Fibroblast of pulmonary artery (primary cell): ENCODE data around the gene BNIP5.
A peak's percentile ranks its signal among the peaks of the same experiment; 100 is the strongest.

Experiments
- DNase-seq: peaks from one replicate; pipeline ENCODE4 v3.0.0-alpha.2; 2010; ENCODE audit warnings: low read depth
- H3K4me3 ChIP-seq: replicated peaks from 2 replicates; pipeline ENCODE4 v1.5.1; 2011; ENCODE audit warnings: low read depth, mild to moderate bottlenecking, control low read depth, low read length, moderate library complexity
- TF ChIP-seq, protein P1 (sequence below): IDR thresholded peaks from 2 replicates; pipeline ENCODE4 v1.5.1; 2011; ENCODE audit warnings: mild to moderate bottlenecking, control low read depth, low read length, inconsistent platforms; ENCODE audit errors: missing control alignments

The BNIP5 gene, protein sequence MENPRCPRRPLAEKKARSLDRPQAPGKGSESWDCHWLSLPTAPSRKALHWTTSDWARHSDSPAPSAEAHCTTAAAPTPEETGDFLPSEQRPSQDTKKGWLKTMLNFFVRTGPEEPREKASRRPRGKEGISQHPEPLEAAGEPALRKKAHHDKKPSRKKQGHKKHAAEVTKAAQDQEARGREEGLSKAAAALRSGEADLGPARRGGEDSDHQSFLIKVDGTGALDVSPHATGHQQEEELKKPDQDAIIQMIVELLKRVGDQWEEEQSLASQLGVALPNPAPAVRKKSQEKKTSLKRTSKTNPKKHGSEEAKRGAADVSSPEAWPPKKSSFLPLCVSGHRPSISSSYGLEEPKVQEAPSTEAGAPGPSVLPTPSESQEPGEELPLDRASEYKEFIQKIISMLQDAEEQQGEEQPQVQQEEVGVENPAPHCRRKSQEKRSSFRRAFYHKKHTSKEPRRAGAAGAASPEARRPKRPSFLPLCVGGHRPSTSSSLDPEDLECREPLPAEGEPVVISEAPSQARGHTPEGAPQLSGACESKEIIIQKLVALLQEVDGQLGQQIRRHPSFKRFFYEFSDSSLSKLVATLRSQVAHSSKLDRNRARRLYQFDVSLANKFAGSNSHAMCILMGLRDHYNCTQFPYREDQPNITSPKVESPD

DNA sequence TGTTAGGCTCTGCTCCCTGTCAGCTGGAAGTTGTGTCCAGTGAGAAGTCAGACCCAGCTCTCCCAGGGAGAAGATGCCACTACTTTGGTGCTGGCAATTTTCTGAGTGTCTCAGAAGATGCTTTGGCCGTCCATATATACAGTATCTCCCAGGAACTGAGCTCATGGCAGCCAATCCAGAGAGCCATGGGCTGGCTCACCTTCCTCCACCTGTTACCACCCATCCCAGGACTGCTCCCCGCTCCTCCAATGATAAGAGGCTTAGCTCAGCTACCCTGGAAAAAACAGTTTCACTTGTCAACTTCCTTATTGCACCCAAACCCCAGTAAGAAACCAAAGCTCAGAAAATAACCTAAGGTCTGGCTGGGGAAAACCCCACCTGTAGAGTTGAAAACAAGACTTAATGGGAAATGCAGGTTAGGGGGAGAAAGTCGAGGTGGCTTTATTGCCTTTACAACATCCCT lies at the start of gene BNIP5:
Gene BNIP5, minus strand, starts transcription at position 110 of the 463 bp plus-strand sequence. CDS start 6,198 bp downstream, outside the sequence.
- H3K4me3 ChIP-seq = no peak within 1 kb of the TSS
- TF ChIP-seq, protein P1, sequence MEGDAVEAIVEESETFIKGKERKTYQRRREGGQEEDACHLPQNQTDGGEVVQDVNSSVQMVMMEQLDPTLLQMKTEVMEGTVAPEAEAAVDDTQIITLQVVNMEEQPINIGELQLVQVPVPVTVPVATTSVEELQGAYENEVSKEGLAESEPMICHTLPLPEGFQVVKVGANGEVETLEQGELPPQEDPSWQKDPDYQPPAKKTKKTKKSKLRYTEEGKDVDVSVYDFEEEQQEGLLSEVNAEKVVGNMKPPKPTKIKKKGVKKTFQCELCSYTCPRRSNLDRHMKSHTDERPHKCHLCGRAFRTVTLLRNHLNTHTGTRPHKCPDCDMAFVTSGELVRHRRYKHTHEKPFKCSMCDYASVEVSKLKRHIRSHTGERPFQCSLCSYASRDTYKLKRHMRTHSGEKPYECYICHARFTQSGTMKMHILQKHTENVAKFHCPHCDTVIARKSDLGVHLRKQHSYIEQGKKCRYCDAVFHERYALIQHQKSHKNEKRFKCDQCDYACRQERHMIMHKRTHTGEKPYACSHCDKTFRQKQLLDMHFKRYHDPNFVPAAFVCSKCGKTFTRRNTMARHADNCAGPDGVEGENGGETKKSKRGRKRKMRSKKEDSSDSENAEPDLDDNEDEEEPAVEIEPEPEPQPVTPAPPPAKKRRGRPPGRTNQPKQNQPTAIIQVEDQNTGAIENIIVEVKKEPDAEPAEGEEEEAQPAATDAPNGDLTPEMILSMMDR = no peak
- DNase-seq = no peak

DNA sequence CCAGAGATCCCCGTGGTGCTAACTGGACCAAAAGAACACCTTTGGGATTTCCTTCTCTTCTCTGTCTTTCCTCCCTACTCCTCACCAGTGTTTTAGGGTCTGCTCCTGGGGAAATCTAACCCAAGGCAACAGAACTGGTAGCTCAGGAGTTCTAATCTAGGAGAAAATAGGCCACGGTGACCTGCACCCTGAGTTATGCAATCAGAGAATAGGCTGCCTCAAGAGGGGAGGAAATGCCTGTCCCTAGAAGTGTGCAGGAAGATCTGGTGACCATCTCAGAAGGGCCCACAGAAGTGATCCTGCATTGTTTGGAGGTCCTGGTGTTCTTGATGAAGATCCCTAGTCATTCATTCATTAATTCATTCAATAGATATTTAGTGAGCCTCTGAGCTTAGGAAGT lies 47.4 kb upstream of the BNIP5 start:
- H3K4me3 ChIP-seq = no peak overlapping the region
- TF ChIP-seq, protein P1 = no peak
- DNase-seq = no peak

DNA sequence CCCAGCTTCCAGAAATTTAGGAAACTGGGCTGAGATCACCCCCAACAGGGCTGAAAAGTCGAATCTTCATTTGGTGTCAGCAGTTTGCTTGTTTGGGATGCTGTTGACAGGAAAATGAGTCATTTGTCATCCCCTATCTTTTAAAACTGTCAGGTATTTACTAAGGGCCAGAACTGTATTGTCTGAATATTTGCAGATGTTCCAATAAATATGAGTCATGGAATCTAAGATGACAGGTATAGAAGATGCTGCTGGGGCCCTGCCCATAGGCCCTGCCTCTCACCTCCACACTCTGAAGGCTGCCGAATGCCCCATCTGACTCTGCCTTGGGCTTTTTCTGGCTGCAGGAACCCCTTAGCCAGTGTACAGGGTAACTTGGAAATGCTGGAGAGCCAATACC lies 46.9 kb upstream of the BNIP5 start:
- TF ChIP-seq, protein P1 = no peak
- DNase-seq = peak; percentile 16
- no peak overlapping the region for H3K4me3 ChIP-seq

DNA sequence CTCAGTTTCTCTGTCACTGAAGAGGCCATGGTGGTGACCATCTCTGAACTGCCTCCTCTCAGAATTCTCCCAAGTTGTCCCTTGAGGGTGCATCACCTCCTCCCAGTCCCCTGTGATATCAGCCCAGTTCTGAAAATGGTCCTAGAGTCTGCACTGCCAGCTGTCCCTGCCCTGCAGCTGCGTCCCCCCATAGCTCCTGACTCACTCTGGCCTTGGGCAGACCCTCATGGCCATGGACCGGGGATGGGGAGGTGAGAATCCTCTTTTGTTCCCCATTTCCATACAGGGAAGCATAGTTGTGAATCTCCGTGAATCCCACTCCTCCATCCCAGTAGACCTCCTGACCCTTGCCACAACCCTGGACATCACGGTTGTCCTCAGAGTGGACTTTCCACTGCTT lies 46.3 kb upstream of the BNIP5 start:
- TF ChIP-seq, protein P1 = no peak
- no peak overlapping the region for H3K4me3 ChIP-seq
- no peak for DNase-seq

DNA sequence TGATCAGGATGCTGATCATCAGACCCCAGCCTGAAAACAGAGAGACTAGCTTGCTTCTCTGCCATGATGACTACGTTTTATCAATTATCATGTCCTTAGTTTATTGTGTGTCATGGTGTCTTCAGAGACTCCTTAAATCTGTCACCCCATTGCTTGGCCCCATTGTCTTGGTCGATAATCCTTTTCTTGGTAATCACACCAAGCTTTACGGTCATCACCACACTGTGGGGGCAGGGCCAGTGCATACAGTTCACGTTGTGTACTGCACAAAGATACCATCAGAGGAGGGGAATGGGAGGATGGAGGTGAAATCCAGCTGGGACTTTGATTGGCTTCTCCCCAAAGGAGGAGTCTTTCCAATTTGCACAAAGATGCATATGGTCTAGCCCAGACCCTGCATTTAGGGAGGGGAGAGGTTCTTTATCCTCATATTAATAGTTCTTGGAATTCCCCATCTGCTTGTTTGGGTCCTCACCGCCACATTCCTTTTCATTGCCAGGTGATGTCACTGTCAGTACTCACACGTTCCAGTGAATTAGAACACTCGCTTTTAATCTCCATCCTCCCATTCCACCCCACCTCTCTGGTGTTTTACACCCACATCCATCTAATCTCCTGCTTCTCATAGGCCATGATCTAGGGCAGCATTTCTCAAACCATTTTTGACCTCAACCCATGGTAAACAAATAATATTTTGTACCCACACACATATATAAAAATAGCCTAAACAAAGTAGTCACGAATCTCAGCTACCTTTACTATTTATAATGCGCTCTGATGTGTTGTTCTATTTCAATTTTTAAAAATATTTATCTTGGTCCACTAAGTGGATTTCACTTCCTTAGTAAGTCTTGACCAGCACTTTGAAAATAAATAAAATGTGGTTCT lies 45.1 kb upstream of the BNIP5 start:
- TF ChIP-seq, protein P1 = no peak
- no peak overlapping the region for H3K4me3 ChIP-seq
- DNase-seq = no peak

DNA sequence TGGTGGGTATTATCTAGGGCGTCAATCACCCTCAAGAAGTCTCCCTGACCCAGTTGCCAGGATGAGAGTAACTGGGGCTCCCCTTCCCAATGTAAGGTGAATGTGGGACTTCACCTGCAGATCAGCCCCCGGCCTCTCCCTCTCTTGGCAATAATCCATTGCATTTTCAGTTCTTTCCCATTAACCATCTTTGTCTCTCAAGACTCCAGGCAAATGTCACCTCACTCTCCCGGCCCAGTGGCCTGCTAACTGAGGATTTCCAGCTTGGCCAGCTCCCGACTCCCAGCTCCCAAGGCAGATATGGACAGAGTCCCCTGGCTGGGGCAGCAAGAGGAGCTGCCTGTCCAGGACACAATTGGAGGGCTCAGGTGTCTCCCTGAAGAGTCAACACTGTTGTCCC lies 43.5 kb upstream of the BNIP5 start:
- H3K4me3 ChIP-seq = no peak overlapping the region
- TF ChIP-seq, protein P1 = no peak
- no peak for DNase-seq
